ENCODE measurements around the gene ADGRL2. TPM values are rescaled to one million over a fixed set of nuclear protein-coding genes. Genes with fewer than 3 reads are reported as not detected.
A peak's percentile ranks its signal among the peaks of the same experiment; 100 is the strongest.

The ADGRL2 gene
- total RNA-seq, 1 donor: 104 TPM

DNA sequence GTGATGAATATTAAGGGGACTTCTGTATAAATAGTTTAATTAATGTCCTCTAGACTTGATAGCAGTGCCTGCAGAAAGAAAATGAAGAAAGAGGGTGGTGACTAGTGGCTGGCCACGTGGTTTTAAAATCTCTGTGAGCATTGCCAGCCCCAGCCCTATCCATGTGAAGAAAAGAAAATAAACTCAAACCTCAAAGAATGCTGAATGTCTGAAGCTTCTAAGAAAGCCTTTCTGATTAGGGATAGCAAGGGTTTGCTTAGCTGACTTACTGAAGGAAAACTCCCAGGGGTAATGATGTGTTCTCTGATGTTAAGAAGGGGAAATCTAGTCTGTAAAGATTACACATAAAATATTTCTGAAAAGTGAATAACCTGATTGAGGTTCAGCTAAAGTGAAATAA, 31.8 kb downstream of the ADGRL2 start:
- DNase-seq (ENCODE audit: low read depth): peak; percentile 91
- no peak overlapping the region for H3K4me3 ChIP-seq (ENCODE audit: low read depth, low read length)
- TF ChIP-seq, protein P1, sequence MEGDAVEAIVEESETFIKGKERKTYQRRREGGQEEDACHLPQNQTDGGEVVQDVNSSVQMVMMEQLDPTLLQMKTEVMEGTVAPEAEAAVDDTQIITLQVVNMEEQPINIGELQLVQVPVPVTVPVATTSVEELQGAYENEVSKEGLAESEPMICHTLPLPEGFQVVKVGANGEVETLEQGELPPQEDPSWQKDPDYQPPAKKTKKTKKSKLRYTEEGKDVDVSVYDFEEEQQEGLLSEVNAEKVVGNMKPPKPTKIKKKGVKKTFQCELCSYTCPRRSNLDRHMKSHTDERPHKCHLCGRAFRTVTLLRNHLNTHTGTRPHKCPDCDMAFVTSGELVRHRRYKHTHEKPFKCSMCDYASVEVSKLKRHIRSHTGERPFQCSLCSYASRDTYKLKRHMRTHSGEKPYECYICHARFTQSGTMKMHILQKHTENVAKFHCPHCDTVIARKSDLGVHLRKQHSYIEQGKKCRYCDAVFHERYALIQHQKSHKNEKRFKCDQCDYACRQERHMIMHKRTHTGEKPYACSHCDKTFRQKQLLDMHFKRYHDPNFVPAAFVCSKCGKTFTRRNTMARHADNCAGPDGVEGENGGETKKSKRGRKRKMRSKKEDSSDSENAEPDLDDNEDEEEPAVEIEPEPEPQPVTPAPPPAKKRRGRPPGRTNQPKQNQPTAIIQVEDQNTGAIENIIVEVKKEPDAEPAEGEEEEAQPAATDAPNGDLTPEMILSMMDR (IDR thresholded peaks at IDR 0.05; ENCODE audit: insufficient read depth, low read length): no peak

DNA sequence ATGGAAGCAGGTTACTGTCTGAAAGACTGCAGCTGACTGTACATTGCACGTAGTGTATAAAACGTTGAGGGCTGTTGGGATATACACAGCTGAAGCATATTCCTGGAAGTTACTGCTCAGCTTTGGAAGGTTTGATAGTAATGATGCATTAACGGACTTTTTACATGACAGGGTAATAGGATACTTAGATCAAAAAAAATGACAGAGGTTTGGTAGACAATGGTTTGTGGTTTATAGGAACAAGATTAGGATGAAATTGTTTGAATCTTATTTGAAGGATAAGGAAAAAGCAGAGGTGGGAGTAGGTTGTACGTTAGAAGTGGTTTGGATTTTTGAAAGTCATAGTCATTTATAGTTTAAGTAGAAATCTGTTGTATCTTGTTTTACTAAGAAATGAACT, 33.0 kb downstream of the ADGRL2 start:
- H3K4me3 ChIP-seq (ENCODE audit: low read depth, low read length): no peak overlapping the region
- TF ChIP-seq, protein P1 (IDR thresholded peaks at IDR 0.05; ENCODE audit: insufficient read depth, low read length): no peak
- peak; percentile 59 for DNase-seq (ENCODE audit: low read depth)

DNA sequence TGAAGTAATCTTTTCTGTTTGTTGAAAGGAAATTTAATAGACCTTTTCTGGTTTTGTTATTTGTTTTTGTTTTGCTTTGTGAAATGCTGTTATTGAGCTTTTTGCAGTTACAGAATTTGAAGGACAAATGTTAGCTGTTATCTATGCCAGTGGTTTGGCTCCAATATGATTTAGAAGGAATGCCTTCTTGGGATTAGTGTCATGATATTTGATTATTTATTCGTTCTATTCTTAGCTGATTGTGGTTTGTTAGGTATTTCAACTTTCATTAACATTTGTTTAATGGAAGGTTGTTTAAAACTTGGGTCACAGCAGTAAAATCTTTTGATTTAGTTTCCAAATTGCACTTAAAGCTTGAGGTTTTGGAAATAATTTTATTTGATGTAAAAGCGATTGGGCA, 33.5 kb downstream of the ADGRL2 start:
- peak; percentile 60 for DNase-seq (ENCODE audit: low read depth)
- TF ChIP-seq, protein P1 (IDR thresholded peaks at IDR 0.05; ENCODE audit: insufficient read depth, low read length): no peak
- no peak overlapping the region for H3K4me3 ChIP-seq (ENCODE audit: low read depth, low read length)

DNA sequence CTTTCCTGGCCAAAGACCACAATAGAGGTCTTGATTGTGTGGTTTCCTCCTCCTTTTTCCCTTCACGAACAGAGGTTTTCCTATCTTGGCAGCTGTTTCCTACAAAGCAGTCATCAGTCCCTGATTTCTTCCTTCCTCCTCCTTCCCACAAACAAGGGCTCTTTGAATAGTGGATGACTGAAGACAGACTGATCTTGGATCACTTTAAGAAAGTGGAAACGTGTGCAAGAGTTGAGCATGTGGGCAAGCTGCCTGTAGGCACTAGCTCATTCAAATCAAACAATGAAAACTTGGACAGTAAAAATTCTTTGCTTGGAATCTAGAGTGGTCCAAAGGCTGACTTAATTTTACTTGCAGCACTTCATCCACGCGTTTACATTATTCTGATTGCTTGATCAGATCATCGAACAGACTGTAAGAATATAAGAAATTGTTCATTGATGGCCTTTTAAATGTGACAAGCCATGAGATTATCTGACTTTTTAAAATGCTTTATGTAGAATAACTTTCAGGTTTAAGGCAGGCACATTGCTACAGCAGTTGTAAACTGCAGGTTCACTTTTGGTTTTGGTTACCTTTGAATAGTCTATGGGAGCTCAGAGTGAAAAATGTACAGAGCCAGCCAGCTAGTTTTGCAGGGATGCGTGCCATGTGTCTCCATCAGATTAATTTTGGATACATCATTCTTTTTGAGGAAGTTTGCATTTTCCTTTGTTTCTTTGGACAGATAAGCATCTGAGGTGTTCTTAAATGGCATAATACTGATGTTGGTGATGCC, 34.4 kb downstream of the ADGRL2 start:
- H3K4me3 ChIP-seq (ENCODE audit: low read depth, low read length): peak overlapping the region; percentile 31
- DNase-seq (ENCODE audit: low read depth): peak; percentile 92
- TF ChIP-seq, protein P1 (IDR thresholded peaks at IDR 0.05; ENCODE audit: insufficient read depth, low read length): no peak

DNA sequence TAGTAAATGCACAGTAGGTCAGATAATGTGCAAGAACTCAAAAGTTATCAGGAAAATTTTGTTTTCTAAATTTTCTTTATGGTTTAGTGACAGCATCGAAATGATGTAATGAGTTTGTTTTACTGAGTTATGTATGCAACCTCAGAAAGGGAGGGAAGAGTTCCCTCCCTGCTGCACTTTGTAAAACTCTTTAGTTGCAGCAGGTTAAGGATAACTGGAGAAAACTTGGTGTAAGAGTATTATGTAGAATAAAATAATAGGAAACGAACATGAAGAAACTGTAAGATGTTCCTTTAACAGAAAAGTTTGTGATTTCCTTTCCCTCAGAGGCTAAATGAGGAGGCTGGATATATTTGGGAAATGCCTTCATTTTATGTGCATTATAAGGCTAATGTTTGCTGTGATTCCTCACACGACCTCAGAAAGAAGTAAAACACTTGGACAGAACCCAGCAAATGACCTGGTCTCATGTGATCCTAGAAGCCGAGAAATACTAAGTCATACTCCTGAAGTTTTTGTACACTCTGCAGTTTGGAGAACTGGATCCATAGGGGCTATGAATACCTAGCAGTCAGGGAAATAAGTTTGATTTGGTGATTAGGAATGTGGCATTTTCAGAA, 35.4 kb downstream of the ADGRL2 start:
- DNase-seq (ENCODE audit: low read depth): peak; percentile 53
- H3K4me3 ChIP-seq (ENCODE audit: low read depth, low read length): no peak overlapping the region
- TF ChIP-seq, protein P1 (IDR thresholded peaks at IDR 0.05; ENCODE audit: insufficient read depth, low read length): no peak

DNA sequence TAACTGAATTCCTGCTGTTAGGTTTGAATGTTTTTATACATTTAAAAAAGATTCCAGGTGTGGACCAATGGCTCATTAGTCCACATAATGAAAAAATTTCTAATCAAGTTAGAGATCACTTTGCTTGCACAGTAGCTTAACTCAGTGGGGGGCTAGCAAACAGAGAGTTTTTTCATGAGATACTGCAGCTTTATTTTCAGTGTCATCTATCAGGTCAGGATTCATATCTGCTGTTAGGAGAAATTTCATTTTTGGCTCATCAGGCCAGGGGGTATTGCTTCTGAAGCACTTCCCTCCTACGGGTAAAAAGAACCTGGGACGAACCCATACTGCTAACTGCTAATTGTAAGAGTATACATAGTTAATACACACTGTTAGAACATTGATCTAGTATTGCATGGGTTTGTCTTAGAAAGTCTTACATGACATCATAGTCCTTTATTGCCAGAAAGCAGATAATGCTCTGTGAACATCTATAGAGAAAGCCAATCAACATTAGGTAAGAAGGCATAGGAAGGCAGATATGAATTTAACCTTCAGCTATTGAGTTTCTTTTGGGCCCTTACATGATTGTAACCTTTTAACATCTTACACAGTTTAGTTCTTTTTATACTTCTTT, 38.0 kb downstream of the ADGRL2 start:
- DNase-seq (ENCODE audit: low read depth): no peak
- TF ChIP-seq, protein P1 (IDR thresholded peaks at IDR 0.05; ENCODE audit: insufficient read depth, low read length): no peak
- H3K4me3 ChIP-seq (ENCODE audit: low read depth, low read length): no peak overlapping the region

Data from fibroblast of the aortic adventitia (primary cell).